ENCODE data around the gene ADAMTS7. TPM values are rescaled to one million over a fixed set of nuclear protein-coding genes. Genes with fewer than 3 reads are reported as not detected.

The ADAMTS7 gene
- total and polyA plus RNA-seq, 2 of the 8 experiments (the other 6 are each of a cell fraction or from before 2014, with no cell fraction given) = 27.9 to 45.2 TPM

GRCh38 chr15:78822514-78822913, 11.2 kb upstream of the ADAMTS7 start (continued):
- TF ChIP-seq E2F6 (IDR thresholded peaks at IDR 0.05) = no peak
- no peak for TF ChIP-seq CEBPB (IDR thresholded peaks at IDR 0.05; ENCODE audit: low read depth, low read length)

Data from H1 (cell line).